DMS153 (cell line): ENCODE results near the gene DCAF12.
"Not testable (repeated sequence)": the region's sequence is repeated elsewhere in the genome, so short reads cannot be mapped to it uniquely, and the experiment has no call there.

Experiments
- DNase-seq: peaks from one replicate; lab custom pipeline; 2025; lab: John Stamatoyannopoulos, UW

Gene DCAF12

DNA sequence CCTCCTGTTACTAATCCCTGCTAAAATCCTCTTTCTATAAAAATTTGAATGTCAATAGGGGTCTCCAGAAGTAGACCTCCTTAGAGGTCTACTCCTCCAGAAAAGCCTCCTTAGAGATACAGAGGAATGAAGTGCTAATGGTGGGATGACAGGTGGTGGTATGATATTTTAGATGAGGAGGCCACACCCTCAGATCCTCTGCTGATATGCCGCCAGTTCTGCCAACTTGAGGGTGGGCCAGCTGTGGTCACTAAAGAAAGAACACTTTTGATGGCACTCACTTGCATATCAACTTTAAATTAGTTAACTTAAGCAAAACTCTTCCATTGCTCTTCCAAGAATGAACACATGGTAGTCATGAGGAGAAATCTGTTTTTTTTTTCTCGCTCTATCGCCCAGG, 61.0 kb downstream of the DCAF12 start:
- DNase-seq, result no peak

DNA sequence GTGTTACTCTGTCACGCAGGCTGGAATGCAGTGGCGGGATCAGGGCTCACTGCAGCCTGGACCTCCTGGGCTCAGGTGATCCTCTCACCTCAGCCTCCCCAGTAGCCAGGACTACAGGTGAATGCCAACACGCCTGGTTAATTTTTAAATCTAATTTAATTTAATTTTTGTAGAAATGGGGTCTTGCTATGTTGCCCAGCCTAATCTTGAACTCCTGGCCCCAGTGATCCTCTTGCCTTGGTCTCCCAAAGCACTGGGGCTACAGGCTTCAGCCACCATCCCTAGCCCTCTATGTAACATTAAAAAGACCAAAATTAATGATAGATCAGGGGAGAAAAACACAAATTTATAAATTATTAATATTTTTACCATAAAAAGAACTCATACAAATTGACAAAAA, 66.5 kb downstream of the DCAF12 start:
- no peak for DNase-seq

DNA sequence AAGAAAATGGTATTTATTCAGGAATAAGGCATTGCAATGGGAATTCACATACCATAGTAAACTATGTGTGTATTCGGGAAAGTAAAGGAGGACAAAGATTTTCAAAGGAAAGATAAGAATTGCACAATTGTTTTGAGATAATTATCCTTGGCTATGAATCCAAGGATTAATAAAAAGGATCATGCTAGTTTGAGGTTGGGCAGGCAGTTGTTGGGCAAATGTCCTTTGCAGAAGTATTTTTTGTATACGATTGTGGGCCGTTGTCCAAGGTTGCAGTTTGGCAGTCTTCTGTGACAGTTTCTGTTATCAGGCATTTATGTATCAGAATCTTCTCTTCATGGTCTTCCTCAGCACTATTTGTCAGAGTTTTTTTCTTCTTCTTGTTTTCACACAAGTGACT, 67.2 kb downstream of the DCAF12 start:
- DNase-seq, result no peak

DNA sequence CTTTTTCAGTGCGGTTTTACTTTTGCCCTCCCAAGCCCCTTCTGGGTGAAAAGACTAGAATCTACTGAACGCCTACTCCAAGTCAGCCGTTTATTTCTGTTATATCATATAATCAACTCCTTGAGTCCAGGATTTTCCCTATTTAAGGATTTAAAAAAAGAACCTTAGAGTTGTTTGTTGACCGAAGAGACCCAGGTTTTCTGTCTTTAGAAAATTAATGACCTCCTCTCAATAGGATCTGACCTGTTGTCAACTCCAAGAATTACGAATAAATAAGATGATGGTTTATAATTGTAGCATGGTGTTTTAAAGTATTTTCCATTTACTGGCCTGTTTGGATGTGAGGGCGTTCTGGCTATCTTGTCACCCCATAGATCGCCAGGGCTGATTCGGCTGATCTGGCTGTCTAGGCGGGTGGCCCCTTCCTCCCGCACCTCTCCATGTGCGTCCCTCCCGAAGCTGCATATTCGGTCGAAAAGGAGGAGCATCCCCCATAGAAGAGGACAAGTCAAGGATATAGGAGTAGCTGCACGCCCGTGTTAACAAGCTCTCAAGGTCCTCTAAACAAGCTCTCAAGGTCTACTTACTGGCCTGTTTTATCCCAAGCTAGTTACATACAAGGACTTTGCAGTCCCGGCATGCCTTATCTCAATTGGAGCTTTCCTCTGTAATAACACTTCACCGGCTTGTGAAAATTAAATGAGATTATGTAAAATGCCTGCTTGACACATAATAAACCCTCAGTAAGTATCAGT, 76.7 kb downstream of the DCAF12 start:
- DNase-seq, result no peak

DNA sequence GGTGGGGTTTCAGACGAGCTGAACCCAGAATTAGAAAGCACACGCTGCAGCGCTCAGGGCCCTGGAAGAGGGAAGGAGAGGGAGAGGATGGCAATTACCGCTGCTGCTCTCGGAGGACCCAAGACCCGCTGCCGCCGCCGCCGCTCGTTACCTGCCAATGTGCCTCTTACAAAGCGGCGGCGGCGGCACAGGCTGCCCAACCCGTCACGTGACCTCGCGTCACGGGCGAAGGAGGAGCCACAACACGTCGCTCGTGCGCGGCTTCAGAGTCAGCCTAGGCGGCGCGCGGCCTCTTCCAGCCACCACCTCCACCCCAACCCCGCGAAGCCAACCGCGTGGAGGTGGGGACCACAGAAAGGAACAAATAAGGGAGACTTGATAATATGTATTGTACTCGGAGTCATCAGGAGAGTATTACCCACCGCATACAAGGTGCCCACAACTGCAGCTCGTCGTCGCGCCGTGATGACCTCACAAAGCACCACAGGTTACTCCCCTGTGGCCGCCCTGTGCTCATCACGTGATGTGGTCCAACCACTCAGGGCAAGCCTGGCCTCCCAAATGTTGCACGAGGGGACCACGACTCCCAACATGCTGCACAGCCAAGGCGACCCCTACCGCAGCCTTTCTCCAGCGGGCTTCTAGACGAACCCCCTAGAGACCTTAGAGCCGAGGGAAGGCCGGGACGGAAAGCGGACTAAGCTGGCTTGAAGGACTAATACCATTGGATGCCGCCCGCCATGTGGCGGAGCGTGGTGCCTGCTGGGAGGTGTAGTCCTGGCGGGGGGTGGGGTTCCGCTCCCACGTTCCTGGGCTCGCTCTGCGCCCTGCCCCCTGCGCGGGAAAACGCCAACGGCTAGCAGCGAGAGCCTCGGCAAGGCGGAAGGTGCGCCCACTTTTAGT, 77.5 kb downstream of the DCAF12 start, which contains the start of gene UBAP2:
TSS of gene UBAP2 (minus strand) at position 161 of the 903 bp plus-strand sequence. CDS start 31,739 bp downstream, outside the sequence.
- peak; percentile 95 for DNase-seq

DNA sequence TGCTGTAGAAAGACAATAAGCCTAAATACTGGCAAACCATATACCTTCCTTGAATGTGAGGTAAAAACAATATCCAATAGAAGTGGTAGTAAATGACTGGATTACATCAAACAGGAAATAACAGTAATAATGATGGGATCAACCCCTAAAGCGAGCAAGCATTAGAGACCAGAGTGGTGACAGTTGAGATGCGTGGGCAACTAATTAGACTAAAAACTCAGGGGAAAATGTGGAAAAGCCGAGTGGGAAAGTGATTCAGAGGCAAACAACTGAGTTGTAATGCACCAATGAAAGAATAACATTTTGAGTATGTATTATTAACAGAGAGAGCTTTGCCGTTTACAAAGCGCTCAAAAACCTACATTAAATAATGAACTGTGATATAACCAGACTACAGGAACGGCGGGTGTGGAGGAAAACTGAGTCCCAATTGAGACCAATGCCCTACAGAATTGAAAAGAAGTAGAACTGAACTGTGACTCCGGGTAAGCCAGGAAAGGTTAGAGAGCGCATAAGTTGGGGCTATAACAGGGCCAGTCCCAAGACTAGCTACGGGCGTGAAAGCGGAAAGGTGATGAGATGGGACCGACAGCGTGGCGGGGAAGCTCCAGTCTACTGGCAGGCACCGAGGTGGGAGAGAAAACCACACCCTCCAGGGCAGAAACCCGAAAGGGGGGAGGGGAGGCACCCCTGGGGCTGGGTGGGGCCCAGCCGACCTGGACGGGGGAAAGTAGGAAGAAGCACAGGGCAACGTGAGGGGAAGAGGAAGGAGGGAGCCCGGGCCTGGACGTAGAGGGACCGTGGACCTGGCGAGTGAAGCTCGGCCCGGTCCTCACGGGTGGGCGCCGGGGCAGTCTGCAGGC, 78.4 kb downstream of the DCAF12 start:
- DNase-seq, result no peak

DNA sequence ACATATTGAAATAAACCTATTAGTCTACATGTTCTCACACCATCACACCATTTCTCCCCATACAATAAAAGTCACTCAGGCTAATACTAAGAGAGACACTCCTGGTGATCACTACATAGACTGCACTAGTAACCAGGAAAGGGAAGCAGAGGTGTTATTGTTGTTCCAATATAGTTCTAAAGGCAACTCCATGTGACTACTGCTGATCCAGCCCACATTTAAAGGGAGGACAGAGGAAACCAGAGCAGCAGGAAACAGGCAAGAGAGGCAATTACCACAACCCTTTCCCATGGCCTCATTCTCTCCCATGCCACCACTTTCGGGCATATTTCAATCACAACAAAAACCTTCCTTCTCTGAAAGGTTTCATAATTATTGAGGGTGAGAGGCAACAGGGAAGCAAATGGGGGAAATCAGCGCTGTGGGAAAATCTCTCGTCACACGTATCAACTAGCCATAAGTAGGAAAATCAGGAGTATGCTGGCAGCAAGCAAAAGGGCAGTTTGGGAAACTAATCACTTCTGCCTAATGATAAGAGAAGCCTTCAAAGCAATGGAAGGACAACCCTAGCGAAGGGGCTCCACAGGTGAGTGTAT, 79.6 kb downstream of the DCAF12 start:
- no peak for DNase-seq

DNA sequence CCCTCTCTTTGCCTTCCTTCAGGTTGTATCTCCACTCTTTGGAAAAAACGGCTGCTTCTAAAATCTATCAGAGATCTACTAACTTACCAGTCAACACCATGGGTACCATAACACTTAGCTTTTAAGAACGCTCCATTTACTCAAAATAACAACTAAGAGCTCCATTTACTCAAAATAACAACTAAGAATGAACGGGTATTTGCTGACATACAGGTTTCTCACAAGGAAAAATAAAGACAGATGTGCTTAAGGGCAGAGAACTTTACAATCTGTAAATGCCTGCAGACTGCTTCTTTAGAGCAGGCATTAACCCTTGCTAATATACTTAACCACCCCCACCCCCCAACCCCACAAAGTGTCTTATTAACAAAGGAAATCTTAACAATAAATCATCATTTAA, 80.6 kb downstream of the DCAF12 start:
- DNase-seq, result no peak

DNA sequence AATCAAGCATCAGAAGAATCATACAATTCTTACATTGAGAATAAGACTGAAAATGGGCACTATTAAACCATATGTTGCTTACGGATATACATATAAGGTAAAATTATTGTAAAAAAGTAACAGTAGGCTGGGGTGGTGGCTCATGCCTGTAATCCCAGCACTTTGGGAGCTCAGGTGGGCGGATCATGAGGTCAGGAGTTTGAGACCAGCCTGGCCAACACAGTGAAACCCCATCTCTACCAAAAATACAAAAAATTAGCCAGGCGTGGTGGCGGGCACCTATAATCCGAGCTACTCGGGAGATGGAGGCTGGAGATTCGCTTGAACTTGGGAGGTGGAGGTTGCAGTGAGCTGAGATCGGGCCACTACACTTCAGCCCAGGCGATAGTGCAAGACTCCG, 84.4 kb downstream of the DCAF12 start:
- DNase-seq, result not testable (repeated sequence)

DNA sequence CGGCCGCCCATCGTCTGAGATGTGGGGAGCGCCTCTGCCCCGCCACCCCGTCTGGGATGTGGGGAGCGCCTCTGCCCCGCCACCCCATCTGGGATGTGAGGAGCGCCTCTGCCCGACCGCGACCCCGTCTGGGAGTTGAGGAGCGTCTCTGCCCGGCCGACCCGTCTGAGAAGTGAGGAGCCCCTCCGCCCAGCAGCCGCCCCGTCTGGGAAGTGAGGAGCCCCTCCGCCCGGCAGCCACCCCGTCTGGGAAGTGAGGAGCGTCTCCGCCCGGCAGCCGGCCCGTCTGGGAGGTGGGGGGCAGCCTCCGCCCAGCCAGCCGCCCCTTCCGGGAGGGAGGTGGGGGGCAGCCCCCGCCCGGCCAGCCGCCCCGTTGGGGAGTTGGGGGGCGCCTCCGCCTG, 87.6 kb downstream of the DCAF12 start:
- DNase-seq, result not testable (repeated sequence)

DNA sequence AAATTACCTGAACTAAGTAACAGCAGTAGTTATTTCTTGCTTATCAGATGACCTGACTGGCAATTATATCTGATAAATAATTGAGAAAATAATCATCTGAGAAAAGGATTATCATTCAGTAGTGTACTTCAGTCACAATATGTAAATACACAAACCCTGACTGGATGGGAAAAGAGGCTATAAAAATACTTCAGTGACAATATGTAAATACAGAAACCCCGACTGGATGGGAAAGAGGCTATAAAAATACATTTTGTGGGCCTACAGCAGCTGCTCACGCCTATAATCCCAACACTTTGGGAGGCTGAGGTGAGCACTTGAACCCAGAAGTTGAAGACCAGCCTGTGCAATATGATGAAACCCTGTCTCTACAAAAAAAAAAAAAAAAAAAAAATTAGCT, 88.9 kb downstream of the DCAF12 start:
- peak; percentile 56 for DNase-seq

DNA sequence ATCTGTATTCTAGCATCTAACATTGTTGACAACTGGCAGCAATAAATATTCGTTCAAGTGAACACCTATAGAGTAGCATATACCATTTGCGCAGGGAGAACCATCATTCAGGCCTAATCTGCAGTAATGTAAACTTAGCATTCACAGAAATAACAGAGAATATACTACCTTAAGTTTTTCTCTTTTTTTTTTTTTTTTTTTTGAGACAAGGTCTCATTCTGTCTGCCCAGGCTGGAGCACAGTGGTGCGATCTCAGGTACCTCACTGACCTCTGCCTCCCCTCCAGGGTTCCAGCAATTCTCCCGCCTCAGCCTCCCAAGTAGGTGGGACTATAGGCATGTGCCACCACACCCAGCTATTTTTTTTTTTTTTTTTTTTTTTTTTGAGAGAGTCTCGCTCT, 89.9 kb downstream of the DCAF12 start:
- DNase-seq, result no peak
